Aorta (tissue), 5 donors: ENCODE data around the gene NARS2. TPM values are rescaled to one million over a fixed set of nuclear protein-coding genes. Genes with fewer than 3 reads are reported as not detected.

Experiments
- ATAC-seq: fragments of 200-7000 bp; cut with Tn5 transposase; one replicate; pipeline ENCODE4 v1.9.1; 2022; ENCODE audit warnings: moderate library complexity; ENCODE audit not compliant: low FRiP score
- DNase-seq, 2 donors: peaks; one replicate each; pipeline ENCODE4 v3.0.0-alpha.2; 2020
- H3K27ac ChIP-seq, 2 donors: one replicate each; pipeline ENCODE4 v1.5.1; 2013; ENCODE audit warnings: low read length in 2 of 2, mild to moderate bottlenecking in 2 of 2, moderate library complexity in 2 of 2, control low read depth in 1 of 2, inconsistent platforms in 1 of 2, low read depth in 1 of 2
- H3K27me3 ChIP-seq, 2 donors: one replicate each; pipeline ENCODE4 v1.6.1; 2013; ENCODE audit warnings: control low read depth in 1 of 2, low read length in 1 of 2, mild to moderate bottlenecking in 1 of 2, moderate library complexity in 1 of 2; ENCODE audit not compliant: insufficient read depth in 2 of 2, control insufficient read depth in 1 of 2
- H3K36me3 ChIP-seq, 2 donors: one replicate each; pipeline ENCODE4 v1.6.1; 2013; ENCODE audit warnings: control low read depth in 1 of 2, low read length in 1 of 2, mild to moderate bottlenecking in 1 of 2; ENCODE audit not compliant: insufficient read depth in 2 of 2, control insufficient read depth in 1 of 2
- H3K4me1 ChIP-seq, 2 donors: one replicate each; pipeline ENCODE4 v1.6.1; 2013; ENCODE audit warnings: low read length in 2 of 2, control low read depth in 1 of 2, mild to moderate bottlenecking in 1 of 2, moderate library complexity in 1 of 2; ENCODE audit not compliant: insufficient read depth in 2 of 2, control insufficient read depth in 1 of 2
- H3K4me3 ChIP-seq, 2 donors: one replicate each; pipeline ENCODE4 v1.5.1; 2013; ENCODE audit warnings: low read length in 2 of 2, control low read depth in 1 of 2, mild to moderate bottlenecking in 1 of 2
- H3K9me3 ChIP-seq: one replicate; pipeline ENCODE4 v1.6.1; 2013; ENCODE audit warnings: mild to moderate bottlenecking, low read length; ENCODE audit not compliant: control insufficient read depth
- WGBS, 2 donors: extraction: QIAGEN DNeasy Blood & Tissue Kit; methylation state at CpG; one replicate each; pipeline ENCODE4 v1.1.7; 2013; 5-methylcytosine and 5-hydroxymethylcytosine counted together
- intact Hi-C, 2 donors: fragments of 100-400 bp; cut with DNase I; formaldehyde crosslinking; loops; one replicate each; pipeline versions ENCODE4 v1.14.2 to v1.15.0; 2022
- polyA plus RNA-seq, 2 donors: library from polyadenylated mRNA; stranded (reverse); fragments of 200-250 nt; gene quantifications; one replicate each; pipeline ENCODE4 v1.2.3, GENCODE V29; 2013
- total RNA-seq, 2 donors: library from RNA; stranded (reverse); fragmentation: NEBNext Ultra II Directional; extraction: Animal tissue kit (Norgen Biotek cat#: 25700); gene quantifications; one replicate each; pipeline ENCODE4 v1.2.1, GENCODE V29; 2021
- donor health status: healthy with polysubstance abuse.
- donor health status: Bipolar disorder and iron deficiency.
- donor health status: DM: no; HTN: no; CAD: no.
- donor health status: DM: no; HTN: no; CAD: no.
- donor health status: DM: yes; HTN: yes; CAD: no.

Gene NARS2
- total and polyA plus RNA-seq, 4 donors = 4.8 to 11.2 (median 10.7) TPM

DNA sequence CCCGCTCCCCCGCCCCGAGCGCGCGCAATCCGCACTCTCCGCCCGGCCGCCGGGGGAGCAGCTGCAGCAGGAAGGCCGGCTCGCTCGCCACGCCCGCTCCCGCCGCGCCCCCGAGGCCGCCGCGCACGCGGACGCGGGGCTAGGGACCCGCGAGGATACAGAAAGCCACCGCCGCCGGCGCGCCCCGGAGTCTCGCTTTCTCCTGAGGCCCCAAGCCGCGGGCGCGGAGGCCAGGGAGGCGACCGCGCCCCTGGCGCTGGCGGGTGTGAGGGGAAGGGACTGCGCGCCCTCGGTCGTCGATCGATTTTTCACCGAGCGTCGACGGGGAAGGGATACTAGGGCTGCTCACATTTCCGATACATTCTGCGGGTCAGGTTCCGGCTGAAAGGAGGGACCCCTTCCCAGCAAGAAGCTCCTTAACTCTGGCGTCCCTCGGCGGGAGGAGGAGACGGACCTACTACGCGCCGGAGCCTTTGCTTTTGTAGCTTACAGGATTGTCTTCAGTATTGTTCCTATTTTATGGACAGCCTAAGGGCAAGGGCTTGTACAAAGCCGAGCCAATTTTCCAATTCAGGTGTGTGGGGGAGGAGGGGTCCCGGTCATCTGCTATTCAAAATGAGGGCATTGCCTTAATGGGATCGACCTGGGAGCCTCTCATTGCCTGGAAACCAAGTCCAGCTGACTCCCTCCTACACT, 156.6 kb downstream of the NARS2 start:
- peak; percentile 88 to 93 for DNase-seq
- Histone ChIP-seq H3K9me3 (no peaks in the 10 kb centered on the region), H3K36me3 (no peaks in the 10 kb centered on the region), H3K27ac (peak overlapping the region in 1 of 2 donors; percentile 66), H3K4me3 (peak overlapping the region; percentile 56 to 86), H3K27me3 (no peaks in the 10 kb centered on the region), H3K4me1 (no peaks in the 10 kb centered on the region)
- WGBS, 2 donors = 0% methylated on average over 39 to 68 of the region's 68 CpGs
- intact Hi-C loops = loop anchor here (2.0 to 10.0 kb wide), 6 partner anchors 144 to 276 kb away; no protein-coding TSS in a partner anchor
- ATAC-seq = peak; percentile 67

GRCh38 chr11:78417175-78417887, 157.3 kb downstream of the NARS2 start, which contains the start of gene GAB2:
GAB2 (minus strand) TSS chr11:78417820; CDS start chr11:78417720, 100 bp downstream.
- 0 to 1% methylated on average over 59 to 93 of the region's 93 CpGs for WGBS, 2 donors
- no peak for DNase-seq
- intact Hi-C loops = loop anchor here (2.0 to 10.0 kb wide), 6 partner anchors 145 to 275 kb away; no protein-coding TSS in a partner anchor
- H3K27ac ChIP-seq = peak within 1 kb of the TSS; percentile 92 to 100
- peak within 1 kb of the TSS; percentile 95 to 100 for H3K4me3 ChIP-seq
- H3K9me3 ChIP-seq = no peaks in the 10 kb centered on the region
- H3K36me3 ChIP-seq = no peaks in the 10 kb centered on the region
- H3K27me3 ChIP-seq = no peaks in the 10 kb centered on the region
- H3K4me1 ChIP-seq = no peaks in the 10 kb centered on the region
- no peak for ATAC-seq

DNA sequence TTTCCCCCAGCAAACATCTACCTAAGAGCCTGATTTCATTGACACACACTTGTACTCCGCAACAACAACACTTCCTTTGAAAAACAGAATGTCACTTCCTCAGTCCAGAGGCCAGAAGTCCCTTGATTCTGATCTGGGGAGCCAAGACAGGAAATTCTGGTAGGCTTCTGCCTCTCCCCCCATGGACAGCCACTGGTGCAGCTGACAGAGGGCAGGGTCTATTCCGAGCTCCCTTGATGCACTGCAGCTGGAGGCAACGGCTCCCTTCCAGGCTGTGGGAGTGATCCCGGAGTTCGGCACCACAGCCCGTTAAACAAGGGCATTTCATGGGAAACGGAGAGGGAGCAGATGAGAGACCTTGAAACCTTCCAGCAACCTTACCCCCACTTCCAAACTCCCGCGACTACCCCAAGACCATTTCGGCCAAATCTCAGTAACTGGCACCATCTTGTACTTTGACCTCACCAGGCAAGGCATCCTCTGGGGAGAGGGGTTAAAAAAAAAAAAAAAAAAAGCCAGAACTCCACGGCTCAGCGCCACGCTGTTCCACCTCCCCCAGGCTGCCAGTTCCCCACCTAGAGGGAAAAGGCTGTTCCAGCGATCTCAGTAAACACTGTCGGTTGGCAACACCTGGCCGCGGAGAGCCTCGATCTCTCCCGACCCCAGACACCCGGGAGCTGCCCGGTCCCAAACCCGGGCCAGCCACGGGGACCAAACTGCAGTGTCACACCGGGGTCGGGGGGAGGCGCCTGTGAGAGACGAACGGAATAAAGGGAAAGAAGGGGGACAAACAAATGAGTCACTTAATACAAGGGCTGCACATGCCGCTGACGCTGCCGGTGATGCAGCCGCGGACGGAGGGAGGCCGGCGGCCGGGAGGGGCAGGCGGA, 158.1 kb downstream of the NARS2 start:
- peak overlapping the region; percentile 92 to 100 for H3K27ac ChIP-seq
- DNase-seq (peak; percentile 92 to 95), ATAC-seq (peak; percentile 87)
- no peaks in the 10 kb centered on the region for H3K9me3 ChIP-seq
- intact Hi-C loops = loop anchor here (2.0 to 10.0 kb wide), 6 partner anchors 146 to 274 kb away; no protein-coding TSS in a partner anchor
- no peaks in the 10 kb centered on the region for H3K4me1 ChIP-seq
- WGBS, 2 donors = 0 to 1% methylated on average over 34 to 38 of the region's 38 CpGs
- no peaks in the 10 kb centered on the region for H3K27me3 ChIP-seq
- peak overlapping the region; percentile 95 to 100 for H3K4me3 ChIP-seq
- H3K36me3 ChIP-seq = no peaks in the 10 kb centered on the region

GRCh38 chr11:78415338-78415737, 159.3 kb downstream of the NARS2 start:
- intact Hi-C loops = loop anchor here (2.0 to 10.0 kb wide), 6 partner anchors 105 to 273 kb away; no protein-coding TSS in a partner anchor
- Histone ChIP-seq H3K27me3 (no peaks in the 10 kb centered on the region), H3K36me3 (no peaks in the 10 kb centered on the region), H3K9me3 (no peaks in the 10 kb centered on the region), H3K4me1 (no peaks in the 10 kb centered on the region), H3K4me3 (no peak overlapping the region), H3K27ac (no peak overlapping the region)
- 56 to 57% methylated on average over 4 of the region's 4 CpGs for WGBS, 2 donors
- no peak for DNase-seq
- no peak for ATAC-seq

DNA sequence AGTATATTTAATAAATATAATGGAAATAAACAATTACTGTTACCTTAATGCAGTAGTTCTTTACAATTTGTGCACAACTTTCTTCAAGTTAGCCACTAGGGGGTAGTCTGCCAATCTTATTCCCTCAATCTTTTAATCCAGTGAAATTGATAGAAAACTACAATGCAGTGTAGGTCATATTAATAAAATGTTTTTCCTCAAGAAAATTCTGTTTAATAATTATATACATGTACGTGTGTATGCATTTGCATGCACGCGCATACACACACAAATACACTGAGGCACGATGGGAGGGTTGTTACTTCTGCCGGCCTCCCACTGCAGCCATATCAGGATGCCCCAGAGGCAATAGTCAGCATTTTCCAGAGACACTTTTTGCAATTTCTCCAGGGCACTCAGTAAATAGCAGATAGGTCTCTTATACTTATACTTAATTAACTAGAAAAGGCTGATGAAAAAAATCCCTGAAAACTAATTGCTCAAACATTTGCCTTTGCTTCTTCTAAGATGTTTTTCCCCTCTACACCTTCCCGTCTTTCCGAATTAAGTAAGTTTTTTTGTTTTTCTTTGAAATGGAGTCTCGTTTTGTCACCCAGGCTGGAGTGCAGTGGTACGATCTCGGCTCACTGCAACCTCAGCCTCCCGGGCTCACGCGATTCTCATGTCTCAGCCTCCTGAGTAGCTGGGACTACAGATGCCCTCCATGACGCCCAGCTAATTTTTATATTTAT, 160.2 kb downstream of the NARS2 start:
- Histone ChIP-seq H3K4me3 (no peak overlapping the region), H3K9me3 (no peaks in the 10 kb centered on the region), H3K27ac (no peak overlapping the region), H3K27me3 (no peaks in the 10 kb centered on the region), H3K4me1 (no peaks in the 10 kb centered on the region), H3K36me3 (no peaks in the 10 kb centered on the region)
- ATAC-seq (no peak), DNase-seq (no peak)
- intact Hi-C loops = loop anchor here (2.0 to 10.0 kb wide), 6 partner anchors 104 to 272 kb away; no protein-coding TSS in a partner anchor
- 84 to 86% methylated on average over 14 of the region's 14 CpGs for WGBS, 2 donors

DNA sequence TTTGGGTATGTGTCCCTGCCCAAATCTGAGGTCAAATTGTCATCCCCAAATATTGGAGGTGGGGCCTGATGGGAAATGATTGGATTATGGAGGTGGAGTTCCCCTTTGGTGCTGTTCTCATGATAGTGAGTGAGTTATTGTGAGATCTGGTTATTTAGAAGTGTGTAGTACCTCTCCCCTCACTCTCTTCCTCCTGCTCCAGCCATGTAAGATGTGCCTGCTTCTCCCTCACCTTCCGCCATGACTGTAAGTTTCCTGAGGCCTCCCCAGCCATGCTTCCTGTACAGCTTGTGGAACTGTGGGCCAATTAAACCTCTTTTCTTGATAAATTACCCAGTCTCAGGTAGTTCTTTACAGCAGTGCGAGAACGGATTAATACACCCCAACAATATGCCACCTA, 166.0 kb downstream of the NARS2 start:
- DNase-seq (no peak), ATAC-seq (no peak)
- WGBS, 2 donors = 98% methylated on average over 3 of the region's 3 CpGs
- Histone ChIP-seq H3K27ac (no peak overlapping the region), H3K9me3 (no peaks in the 10 kb centered on the region), H3K36me3 (no peaks in the 10 kb centered on the region), H3K4me1 (peaks cover 0 to 3% of the 10 kb centered on the region in 2 donors), H3K4me3 (no peak overlapping the region), H3K27me3 (no peaks in the 10 kb centered on the region)
- intact Hi-C loops = no loop called here

- no peak overlapping the region for H3K4me3 ChIP-seq
- no peak overlapping the region for H3K27ac ChIP-seq
- ATAC-seq = no peak
- no peaks in the 10 kb centered on the region for H3K9me3 ChIP-seq
- H3K27me3 ChIP-seq = no peaks in the 10 kb centered on the region
- no peaks in the 10 kb centered on the region for H3K36me3 ChIP-seq
- H3K4me1 ChIP-seq = peaks cover 1 to 3% of the 10 kb centered on the region in 2 donors
- intact Hi-C loops = no loop called here
- DNase-seq = no peak
- 87 to 93% methylated on average over 3 of the region's 3 CpGs for WGBS, 2 donors
Measured at GRCh38 chr11:78406568-78407196, 168.0 kb downstream of the NARS2 start.
